Measurements from ENCODE around the gene GOLGA8A.
"Not testable (repeated sequence)": the region's sequence is repeated elsewhere in the genome, so short reads cannot be mapped to it uniquely, and the experiment has no call there.

GOLGA8A gene

GRCh38 chr15:34403899-34404298 lies 33.7 kb downstream of the GOLGA8A start:
- not testable (repeated sequence) for DNase-seq

GRCh38 chr15:34403160-34403598 lies 34.4 kb downstream of the GOLGA8A start:
- not testable (repeated sequence) for DNase-seq

GRCh38 chr15:34397637-34398259 lies 39.9 kb downstream of the GOLGA8A start:
- DNase-seq, result not testable (repeated sequence)

DNA sequence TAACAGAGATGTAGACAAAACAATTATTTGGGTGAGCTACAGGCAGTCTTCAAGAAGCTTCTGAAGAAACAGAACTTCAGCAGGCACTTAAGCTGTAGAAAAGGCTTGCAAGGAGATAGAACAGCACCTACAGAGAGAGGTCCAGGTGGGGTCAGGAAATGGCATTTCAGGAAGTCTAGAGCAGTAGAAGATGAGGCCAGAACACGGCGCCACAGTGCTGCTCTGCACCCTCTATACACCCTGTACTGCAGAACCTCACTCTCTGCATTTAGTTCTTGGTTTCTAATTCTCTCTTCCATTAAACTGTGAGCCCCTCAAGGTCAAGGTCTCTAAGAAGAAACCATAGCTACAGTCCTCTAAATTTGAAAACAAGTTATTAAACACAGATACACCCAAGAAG lies 44.6 kb downstream of the GOLGA8A start:
- not testable (repeated sequence) for DNase-seq

GRCh38 chr15:34389594-34390086 lies 48.0 kb downstream of the GOLGA8A start:
- not testable (repeated sequence) for DNase-seq
